GM12878 (cell line): ENCODE results near the gene DISP3. TPM values are rescaled to one million over a fixed set of nuclear protein-coding genes. Genes with fewer than 3 reads are reported as not detected.
A peak's percentile ranks its signal among the peaks of the same experiment; 100 is the strongest.

ENCODE experiments used
- ATAC-seq: fragments of 200-7000 bp; cut with Tn5 transposase; 3 replicates; pipeline ENCODE4 v1.9.1; 2020; ENCODE audit warnings: mild to moderate bottlenecking, moderate library complexity
- BruUV-seq: library from RNA; stranded (reverse); fragments of 400-500 nt; replicated peaks from 2 replicates; lab custom pipeline; 2021; lab: Mats Ljungman, UMichigan
- CTCF ChIA-PET: fragments of 300-600 bp; sonication (Branson Sonifier 250); formaldehyde crosslinking; extraction: SDS; loops from one replicate; lab custom pipeline; 2021; ENCODE audit warnings: inconsistent platforms; lab: Yijun Ruan, JAX
- POLR2A ChIA-PET: fragments of 350-600 bp; formaldehyde crosslinking; extraction: SDS; loops from one replicate; lab custom pipeline; 2021; ENCODE audit warnings: inconsistent platforms; lab: Charles Lee
- RAD21 ChIA-PET: fragments of 300-600 bp; sonication (Branson Sonifier 250); formaldehyde crosslinking; loops from one replicate; lab custom pipeline; 2023; ENCODE audit warnings: antibody characterized with exemption; ENCODE audit not compliant: unreplicated experiment; lab: Charles Lee
- SMC1A ChIA-PET: fragments of 300-600 bp; sonication (Branson Sonifier 250); formaldehyde crosslinking; loops from one replicate; lab custom pipeline; 2023; ENCODE audit not compliant: unreplicated experiment, uncharacterized antibody; lab: Charles Lee
- DNase-seq: peaks from one replicate; pipeline ENCODE4 v3.0.0-alpha.2; 2011; ENCODE audit warnings: low read depth, low spot score
- FAIRE-seq: peaks from 3 replicates; lab custom pipeline; 2011; peaks lifted over from hg19 to GRCh38; lab: Jason Lieb, UNC
- H2AFZ ChIP-seq: 2 replicates; pipeline ENCODE4 v1.6.0; 2011; ENCODE audit warnings: low read depth, low read length, control low read depth; ENCODE audit not compliant: control insufficient read depth
- H3K27ac ChIP-seq: 2 replicates; pipeline ENCODE4 v1.5.1; 2011; ENCODE audit warnings: control low read depth; ENCODE audit not compliant: control insufficient read depth, insufficient read depth
- H3K27me3 ChIP-seq, 2 experiments: replicated peaks in 1 of 2; 2 replicates each; pipeline versions ENCODE4 v1.6.0 to v1.6.1; 2011; ENCODE audit warnings: low read length in 1 of 2; ENCODE audit not compliant: control insufficient read depth in 2 of 2, insufficient read depth in 2 of 2
- H3K36me3 ChIP-seq, 2 experiments: 2 replicates each; pipeline ENCODE4 v1.5.1; 2011; ENCODE audit warnings: low read length in 1 of 2; ENCODE audit not compliant: control insufficient read depth in 2 of 2, insufficient read depth in 2 of 2
- H3K4me1 ChIP-seq: 2 replicates; pipeline ENCODE4 v1.6.1; 2011; ENCODE audit warnings: mild to moderate bottlenecking, low read length, moderate library complexity, mixed read lengths; ENCODE audit not compliant: control insufficient read depth, insufficient read depth
- H3K4me2 ChIP-seq: 2 replicates; pipeline ENCODE4 v1.6.0; 2011; ENCODE audit warnings: control low read depth; ENCODE audit not compliant: control insufficient read depth, insufficient read depth
- H3K4me3 ChIP-seq: fragments of 200-600 bp; sonication (generic); 2 replicates; pipeline ENCODE4 v1.5.1; 2016
- H3K79me2 ChIP-seq: 2 replicates; pipeline ENCODE4 v1.6.0; 2011; ENCODE audit warnings: low read length; ENCODE audit not compliant: control insufficient read depth, insufficient read depth
- H3K9ac ChIP-seq: 2 replicates; pipeline ENCODE4 v1.8.0; 2011; ENCODE audit warnings: low read length, control low read depth, mixed read lengths; ENCODE audit not compliant: control insufficient read depth, insufficient read depth
- H3K9me3 ChIP-seq: replicated peaks from 3 replicates; pipeline ENCODE4 v1.5.1; 2011; ENCODE audit warnings: mild to moderate bottlenecking, low read length; ENCODE audit not compliant: control insufficient read depth, insufficient read depth
- H4K20me1 ChIP-seq: 2 replicates; pipeline ENCODE4 v1.6.0; 2011; ENCODE audit not compliant: control insufficient read depth, insufficient read depth
- ATF3 ChIP-seq: IDR thresholded peaks from 2 replicates; pipeline ENCODE4 v1.6.1; 2011; ENCODE audit warnings: low read depth, mild to moderate bottlenecking, low read length, moderate library complexity, borderline replicate concordance; ENCODE audit errors: extremely low read depth
- NFYA ChIP-seq: IDR thresholded peaks from 2 replicates; pipeline ENCODE4 v1.6.1; 2011; ENCODE audit warnings: low read depth, mild to moderate bottlenecking, low read length, improper control_type of control experiment, borderline replicate concordance
- ZBTB40 ChIP-seq: fragments of 450-650 bp; IDR thresholded peaks from 2 replicates; pipeline ENCODE4 v1.6.1; 2016; ENCODE audit warnings: mild to moderate bottlenecking, moderate library complexity, borderline replicate concordance
- WGBS: methylation state at CpG from one replicate; pipeline ENCODE4 v1.1.6; 2016; ENCODE audit warnings: low lambda C conversion rate; ENCODE audit not compliant: insufficient replicate concordance, insufficient coverage; ENCODE audit errors: missing lambda C conversion rate; 5-methylcytosine and 5-hydroxymethylcytosine counted together
- in situ Hi-C: fragments of 300-500 bp; cut with MboI; formaldehyde crosslinking; loops from 9 replicates; pipeline ENCODE4 v1.14.3; 2018; ENCODE audit warnings: mixed read lengths
- intact Hi-C: fragments of 100-400 bp; cut with micrococcal nuclease; formaldehyde crosslinking; loops from one replicate; pipeline ENCODE4 v1.14.2; 2022; ENCODE audit not compliant: unreplicated experiment
- polyA plus RNA-seq, 11 experiments: library from polyadenylated mRNA; depleted of rRNA in 4 of 11; unstranded in 6 of 11; stranded (reverse) in 5 of 11; fragments of >200 nt; fragmentation: Nextera tagmentation in 4 of 11; fragmentation: Illumina TruSeq in 1 of 11; extraction: Ambion mirVana in 4 of 11; extraction: Trizol in 1 of 11; gene quantifications; 1 replicate in 1 of 11; 2 replicates in 10 of 11; pipeline versions ENCODE4 v1.2.1 to v1.2.3, GENCODE V29; 2011 to 2016; ENCODE audit warnings: inconsistent platforms in 2 of 11, missing spikeins in 2 of 11, low read depth in 1 of 11
- total RNA-seq, 4 experiments: library from RNA; depleted of rRNA in 3 of 4; stranded (reverse); fragments of >200 nt in 3 of 4; fragmentation: Illumina TruSeq in 1 of 4; extraction: Trizol in 1 of 4; gene quantifications; 2 replicates each; pipeline versions ENCODE4 v1.2.1 to v1.2.3, GENCODE V29; 2013 to 2021

The DISP3 gene
- total and polyA plus RNA-seq, 10 of the 15 experiments (the other 5 are each of a cell fraction or from before 2014, with no cell fraction given): under 0.01 to 0.18 (median 0.09) TPM; not detected in 2

GRCh38 chr1:11567244-11568065 lies 88.5 kb downstream of the DISP3 start:
- SMC1A ChIA-PET: no interaction called here
- Histone ChIP-seq H3K4me1 (no peaks in the 10 kb centered on the region), H3K9me3 (no peaks in the 10 kb centered on the region), H3K27ac (no peak overlapping the region), H2AFZ (no peak overlapping the region), H3K36me3 (no peaks in the 10 kb centered on the region), H3K4me2 (no peak overlapping the region), H3K9ac (no peak overlapping the region), H3K79me2 (no peaks in the 10 kb centered on the region), H4K20me1 (no peaks in the 10 kb centered on the region), H3K27me3 (no peaks in the 10 kb centered on the region), H3K4me3 (no peak overlapping the region)
- WGBS: 45% methylated on average over 11 of the region's 11 CpGs
- DNase-seq (no peak), FAIRE-seq (no peak), ATAC-seq (no peak)
- RAD21 ChIA-PET: no interaction called here
- no TSS peak for BruUV-seq
- intact Hi-C loops: no loop called here
- in situ Hi-C loops: no loop called here
- CTCF ChIA-PET: no interaction called here
- TF ChIP-seq ZBTB40 (peak; percentile 60), ATF3 (no peak), NFYA (no peak)
- POLR2A ChIA-PET: no interaction called here
